Ascending aorta (tissue), 2 donors: ENCODE measurements around the gene DPP7. TPM values are rescaled to one million over a fixed set of nuclear protein-coding genes. Genes with fewer than 3 reads are reported as not detected.

ENCODE experiments used
- DNase-seq, 2 donors: peaks; one replicate each; pipeline ENCODE4 v3.0.0-alpha.2; 2019; ENCODE audit warnings: low spot score in 2 of 2
- H3K27ac ChIP-seq, 2 donors: fragments of 200-600 bp; sonication (generic); one replicate each; pipeline ENCODE4 v1.5.1; 2016 to 2017; ENCODE audit warnings: mild to moderate bottlenecking in 1 of 2
- H3K27me3 ChIP-seq: fragments of 200-600 bp; sonication (generic); one replicate; pipeline ENCODE4 v1.5.1; 2017
- H3K36me3 ChIP-seq, 2 donors: fragments of 200-600 bp; sonication (generic); one replicate each; pipeline ENCODE4 v1.5.1; 2016
- H3K4me1 ChIP-seq, 2 donors: fragments of 200-600 bp; sonication (generic); one replicate each; pipeline ENCODE4 v1.5.1; 2016 to 2017; ENCODE audit warnings: mild to moderate bottlenecking in 1 of 2
- H3K4me3 ChIP-seq, 2 donors: fragments of 200-600 bp; sonication (generic); one replicate each; pipeline ENCODE4 v1.5.1; 2016 to 2017; ENCODE audit warnings: mild to moderate bottlenecking in 1 of 2
- H3K9me3 ChIP-seq, 2 donors: fragments of 200-600 bp; sonication (generic); one replicate each; pipeline ENCODE4 v1.5.1; 2016
- CTCF ChIP-seq, 3 experiments: fragments of 200-600 bp in 2 of 3; fragments of 450-650 bp in 1 of 3; sonication (generic) in 2 of 3; IDR thresholded peaks; one replicate each; pipeline ENCODE4 v1.5.1; 2016 to 2019; ENCODE audit warnings: antibody characterized with exemption in 3 of 3, mild to moderate bottlenecking in 1 of 3, moderate library complexity in 1 of 3
- intact Hi-C: fragments of 100-400 bp; cut with DNase I; formaldehyde crosslinking; loops from one replicate; pipeline ENCODE4 v1.15.1; 2023
- total RNA-seq: library from RNA; depleted of rRNA; stranded (reverse); fragments of >200 nt; gene quantifications from one replicate; pipeline ENCODE4 v1.1.0, GENCODE V29; 2016

Gene DPP7
- total RNA-seq, 1 donor from 2014 or later = 176 TPM

- Histone ChIP-seq H3K4me3 (no peak overlapping the region), H3K27ac (no peak overlapping the region), H3K9me3 (no peaks in the 10 kb centered on the region), H3K4me1 (no peaks in the 10 kb centered on the region), H3K36me3 (no peaks in the 10 kb centered on the region), H3K27me3 (no peaks in the 10 kb centered on the region)
- DNase-seq = no peak
- no peak for TF ChIP-seq CTCF (IDR thresholded peaks at IDR 0.05)
- intact Hi-C loops = no loop called here
These were observed 31.4 kb upstream of the DPP7 start for GRCh38 chr9:137145731-137146526.

GRCh38 chr9:137143459-137143858 lies 28.9 kb upstream of the DPP7 start:
- H3K27ac ChIP-seq = no peak overlapping the region
- no peak overlapping the region for H3K4me3 ChIP-seq
- H3K36me3 ChIP-seq = no peaks in the 10 kb centered on the region
- H3K27me3 ChIP-seq = peaks cover 6% of the 10 kb centered on the region
- no peaks in the 10 kb centered on the region for H3K9me3 ChIP-seq
- no peak for TF ChIP-seq CTCF (IDR thresholded peaks at IDR 0.05)
- no peaks in the 10 kb centered on the region for H3K4me1 ChIP-seq
- intact Hi-C loops = no loop called here
- no peak for DNase-seq

GRCh38 chr9:137141976-137142936 lies 27.7 kb upstream of the DPP7 start:
- intact Hi-C loops = no loop called here
- Histone ChIP-seq H3K27ac (no peak overlapping the region), H3K36me3 (no peaks in the 10 kb centered on the region), H3K27me3 (peaks cover 14% of the 10 kb centered on the region), H3K4me3 (no peak overlapping the region), H3K9me3 (no peaks in the 10 kb centered on the region), H3K4me1 (no peaks in the 10 kb centered on the region)
- no peak for DNase-seq
- no peak for TF ChIP-seq CTCF (IDR thresholded peaks at IDR 0.05)

GRCh38 chr9:137141050-137141810 lies 26.7 kb upstream of the DPP7 start:
- H3K9me3 ChIP-seq = no peaks in the 10 kb centered on the region
- no peak overlapping the region for H3K27ac ChIP-seq
- H3K36me3 ChIP-seq = no peaks in the 10 kb centered on the region
- H3K27me3 ChIP-seq = peaks cover 17% of the 10 kb centered on the region
- no peaks in the 10 kb centered on the region for H3K4me1 ChIP-seq
- TF ChIP-seq CTCF (IDR thresholded peaks at IDR 0.05) = no peak
- intact Hi-C loops = no loop called here
- no peak overlapping the region for H3K4me3 ChIP-seq
- no peak for DNase-seq
